ENCODE data around the gene CENPQ. TPM values are rescaled to one million over a fixed set of nuclear protein-coding genes. Genes with fewer than 3 reads are reported as not detected.
A peak's percentile ranks its signal among the peaks of the same experiment; 100 is the strongest.
"Not testable (repeated sequence)": the region's sequence is repeated elsewhere in the genome, so short reads cannot be mapped to it uniquely, and the experiment has no call there.

The CENPQ gene
- total and polyA plus RNA-seq, 5 donors: 4.1 to 8.3 (median 6.5) TPM

- Histone ChIP-seq H3K4me3 (ENCODE audit: low read length) (peak overlapping the region; percentile 89), H3K4me1 (ENCODE audit: control insufficient read depth, insufficient read depth, low read length) (no peaks in the 10 kb centered on the region), H3K27ac (ENCODE audit: low read length) (peak overlapping the region; percentile 90), H3K9me3 (ENCODE audit: control insufficient read depth, low read length) (no peaks in the 10 kb centered on the region), H3K27me3 (ENCODE audit: control insufficient read depth, insufficient read depth) (no peaks in the 10 kb centered on the region)
- intact Hi-C loops (cut with DNase I): no loop called here
- ATAC-seq: peak in 1 of 2 donors; percentile 28
- DNase-seq: no peak
- WGBS: 2% methylated on average over 7 of the region's 7 CpGs
These were observed 607 bp upstream of the CENPQ start for GRCh38 chr6:49462599-49462926.

GRCh38 chr6:49463612-49463967 lies 420 bp downstream of the CENPQ start:
- 2% methylated on average over 4 of the region's 4 CpGs for WGBS
- peak overlapping the region; percentile 22 for H3K27ac ChIP-seq (ENCODE audit: low read length)
- DNase-seq (no peak), ATAC-seq (no peak)
- no peaks in the 10 kb centered on the region for H3K9me3 ChIP-seq (ENCODE audit: control insufficient read depth, low read length)
- H3K27me3 ChIP-seq (ENCODE audit: control insufficient read depth, insufficient read depth): no peaks in the 10 kb centered on the region
- intact Hi-C loops (cut with DNase I): no loop called here
- no peaks in the 10 kb centered on the region for H3K4me1 ChIP-seq (ENCODE audit: control insufficient read depth, insufficient read depth, low read length)
- peak overlapping the region; percentile 89 for H3K4me3 ChIP-seq (ENCODE audit: low read length)

GRCh38 chr6:49464691-49465090 lies 1.5 kb downstream of the CENPQ start:
- Histone ChIP-seq H3K4me1 (ENCODE audit: control insufficient read depth, insufficient read depth, low read length) (no peaks in the 10 kb centered on the region), H3K27me3 (ENCODE audit: control insufficient read depth, insufficient read depth) (no peaks in the 10 kb centered on the region)
- no peak for ATAC-seq

GRCh38 chr6:49468042-49468441 lies 4.9 kb downstream of the CENPQ start:
- no peak for ATAC-seq
- DNase-seq: no peak
- Histone ChIP-seq H3K27ac (ENCODE audit: low read length) (no peak overlapping the region), H3K9me3 (ENCODE audit: control insufficient read depth, low read length) (no peaks in the 10 kb centered on the region), H3K4me1 (ENCODE audit: control insufficient read depth, insufficient read depth, low read length) (no peaks in the 10 kb centered on the region), H3K27me3 (ENCODE audit: control insufficient read depth, insufficient read depth) (no peaks in the 10 kb centered on the region), H3K4me3 (ENCODE audit: low read length) (no peak overlapping the region)
- intact Hi-C loops (cut with DNase I): no loop called here
- WGBS: 95% methylated on average over 9 of the region's 9 CpGs

More at GRCh38 chr6:49464691-49465090, 1.5 kb downstream of the CENPQ start:
- no peak for DNase-seq
- WGBS: 93% methylated on average over 2 of the region's 2 CpGs
- Histone ChIP-seq H3K4me3 (ENCODE audit: low read length) (no peak overlapping the region), H3K27ac (ENCODE audit: low read length) (no peak overlapping the region), H3K9me3 (ENCODE audit: control insufficient read depth, low read length) (no peaks in the 10 kb centered on the region)
- intact Hi-C loops (cut with DNase I): no loop called here

- 96% methylated on average over 2 of the region's 2 CpGs for WGBS
- H3K9me3 ChIP-seq (ENCODE audit: control insufficient read depth, low read length); H3K27ac ChIP-seq (ENCODE audit: low read length); H3K27me3 ChIP-seq (ENCODE audit: control insufficient read depth, insufficient read depth); DNase-seq; ATAC-seq; H3K4me3 ChIP-seq (ENCODE audit: low read length); H3K4me1 ChIP-seq (ENCODE audit: control insufficient read depth, insufficient read depth, low read length); intact Hi-C loops (cut with DNase I): not testable (repeated sequence)
These were observed 13.4 kb downstream of the CENPQ start for GRCh38 chr6:49476564-49476963.

GRCh38 chr6:49479308-49479970 lies 16.3 kb downstream of the CENPQ start:
- DNase-seq: no peak
- 86% methylated on average over 3 of the region's 3 CpGs for WGBS
- Histone ChIP-seq H3K27me3 (ENCODE audit: control insufficient read depth, insufficient read depth) (no peaks in the 10 kb centered on the region), H3K4me3 (ENCODE audit: low read length) (no peak overlapping the region), H3K9me3 (ENCODE audit: control insufficient read depth, low read length) (no peaks in the 10 kb centered on the region), H3K27ac (ENCODE audit: low read length) (no peak overlapping the region), H3K4me1 (ENCODE audit: control insufficient read depth, insufficient read depth, low read length) (no peaks in the 10 kb centered on the region)
- intact Hi-C loops (cut with DNase I): no loop called here
- no peak for ATAC-seq

GRCh38 chr6:49481846-49482245 lies 18.7 kb downstream of the CENPQ start:
- ATAC-seq; intact Hi-C loops (cut with DNase I); H3K27ac ChIP-seq (ENCODE audit: low read length); H3K4me3 ChIP-seq (ENCODE audit: low read length); H3K27me3 ChIP-seq (ENCODE audit: control insufficient read depth, insufficient read depth); H3K9me3 ChIP-seq (ENCODE audit: control insufficient read depth, low read length); H3K4me1 ChIP-seq (ENCODE audit: control insufficient read depth, insufficient read depth, low read length): not testable (repeated sequence)
- peak in 1 of 3 donors; percentile 25 for DNase-seq
- WGBS: 96% methylated on average over 22 of the region's 22 CpGs

GRCh38 chr6:49483380-49483779 lies 20.2 kb downstream of the CENPQ start:
- 96% methylated on average over 14 of the region's 14 CpGs for WGBS
- intact Hi-C loops (cut with DNase I); H3K27me3 ChIP-seq (ENCODE audit: control insufficient read depth, insufficient read depth); ATAC-seq; H3K4me1 ChIP-seq (ENCODE audit: control insufficient read depth, insufficient read depth, low read length); H3K9me3 ChIP-seq (ENCODE audit: control insufficient read depth, low read length); H3K27ac ChIP-seq (ENCODE audit: low read length); H3K4me3 ChIP-seq (ENCODE audit: low read length): not testable (repeated sequence)
- DNase-seq: peak in 1 of 3 donors; percentile 26

GRCh38 chr6:49490633-49491032 lies 27.5 kb downstream of the CENPQ start:
- Histone ChIP-seq H3K27me3 (ENCODE audit: control insufficient read depth, insufficient read depth) (no peaks in the 10 kb centered on the region), H3K4me3 (ENCODE audit: low read length) (no peak overlapping the region), H3K4me1 (ENCODE audit: control insufficient read depth, insufficient read depth, low read length) (no peaks in the 10 kb centered on the region), H3K9me3 (ENCODE audit: control insufficient read depth, low read length) (no peaks in the 10 kb centered on the region), H3K27ac (ENCODE audit: low read length) (no peak overlapping the region)
- intact Hi-C loops (cut with DNase I): no loop called here
- ATAC-seq (no peak), DNase-seq (no peak)
- 96% methylated on average over 4 of the region's 4 CpGs for WGBS

GRCh38 chr6:49497304-49497703 lies 34.1 kb downstream of the CENPQ start:
- intact Hi-C loops (cut with DNase I): no loop called here
- WGBS: 88% methylated on average over 3 of the region's 3 CpGs

GRCh38 chr6:49499126-49499525 lies 36.0 kb downstream of the CENPQ start:
- Histone ChIP-seq H3K4me1 (ENCODE audit: control insufficient read depth, insufficient read depth, low read length) (no peaks in the 10 kb centered on the region), H3K9me3 (ENCODE audit: control insufficient read depth, low read length) (no peaks in the 10 kb centered on the region), H3K27me3 (ENCODE audit: control insufficient read depth, insufficient read depth) (no peaks in the 10 kb centered on the region), H3K4me3 (ENCODE audit: low read length) (no peak overlapping the region), H3K27ac (ENCODE audit: low read length) (no peak overlapping the region)
- intact Hi-C loops (cut with DNase I): no loop called here
- ATAC-seq (no peak), DNase-seq (no peak)
- WGBS: 86% methylated on average over 1 of the region's 1 CpG

More at GRCh38 chr6:49497304-49497703, 34.1 kb downstream of the CENPQ start:
- no peaks in the 10 kb centered on the region for H3K4me1 ChIP-seq (ENCODE audit: control insufficient read depth, insufficient read depth, low read length)
- ATAC-seq (no peak), DNase-seq (no peak)
- no peaks in the 10 kb centered on the region for H3K27me3 ChIP-seq (ENCODE audit: control insufficient read depth, insufficient read depth)
- no peak overlapping the region for H3K4me3 ChIP-seq (ENCODE audit: low read length)
- H3K27ac ChIP-seq (ENCODE audit: low read length): no peak overlapping the region
- no peaks in the 10 kb centered on the region for H3K9me3 ChIP-seq (ENCODE audit: control insufficient read depth, low read length)

- H3K27ac ChIP-seq (ENCODE audit: low read length): no peak within 1 kb of the TSS
- ATAC-seq: no peak
- H3K4me3 ChIP-seq (ENCODE audit: low read length): no peak within 1 kb of the TSS
- no peaks in the 10 kb centered on the region for H3K27me3 ChIP-seq (ENCODE audit: control insufficient read depth, insufficient read depth)
- no peak for DNase-seq
- H3K9me3 ChIP-seq (ENCODE audit: control insufficient read depth, low read length): no peaks in the 10 kb centered on the region
- H3K4me1 ChIP-seq (ENCODE audit: control insufficient read depth, insufficient read depth, low read length): no peaks in the 10 kb centered on the region
- intact Hi-C loops (cut with DNase I): no loop called here
- WGBS: 40% methylated on average over 2 of the region's 2 CpGs
These were observed 36.5 kb downstream of the CENPQ start, which contains the start of gene GLYATL3 for GRCh38 chr6:49499623-49500022. GLYATL3 (plus strand) TSS chr6:49499923; CDS start chr6:49511991, 12,068 bp downstream.

All from right cardiac atrium (tissue), 5 donors.